OCI-LY3 (cell line): ENCODE measurements around the gene P4HB.

Experiments used
- H2AFZ ChIP-seq: fragments of 200-600, 300-600 bp; shearing (Covaris generic); 2 replicates; pipeline ENCODE4 v1.6.0; 2014; ENCODE audit warnings: antibody characterized with exemption, low read depth, low read length
- H3K27ac ChIP-seq: fragments of 200-600, 300-600 bp; sonication (generic); 2 replicates; pipeline ENCODE4 v1.5.1; 2014; ENCODE audit warnings: mild to moderate bottlenecking, low read length, moderate library complexity, mixed read lengths
- H3K27me3 ChIP-seq: fragments of 200-600, 300-600 bp; sonication (generic); 2 replicates; pipeline ENCODE4 v1.6.1; 2014; ENCODE audit warnings: low read depth, low read length, mixed read lengths
- H3K36me3 ChIP-seq: fragments of 200-600, 300-600 bp; sonication (generic); replicated peaks from 2 replicates; pipeline ENCODE3; 2014; ENCODE audit warnings: low read depth, low read length, mixed read lengths
- H3K4me1 ChIP-seq: fragments of 300-600, 200-600 bp; sonication (generic); 2 replicates; pipeline ENCODE4 v1.6.1; 2014; ENCODE audit warnings: low read length, mixed read lengths
- H3K4me2 ChIP-seq: fragments of 200-600, 300-600 bp; sonication (generic); 2 replicates; pipeline ENCODE4 v1.6.1; 2014; ENCODE audit warnings: low read length, mixed read lengths
- H3K4me3 ChIP-seq: fragments of 300-600, 200-600 bp; sonication (generic); 2 replicates; pipeline ENCODE4 v1.5.1; 2014; ENCODE audit warnings: antibody characterized with exemption, mild to moderate bottlenecking, low read length, moderate library complexity
- H3K79me2 ChIP-seq: fragments of 300-600, 200-600 bp; shearing (Covaris generic); 2 replicates; pipeline ENCODE4 v1.6.1; 2014; ENCODE audit warnings: mild to moderate bottlenecking, low read length, mixed read lengths
- H3K9ac ChIP-seq: fragments of 300-600, 200-600 bp; shearing (Covaris generic); 2 replicates; pipeline ENCODE4 v1.6.0; 2014; ENCODE audit warnings: mild to moderate bottlenecking, low read length, moderate library complexity
- H3K9me3 ChIP-seq: fragments of 200-600, 300-600 bp; shearing (Covaris generic); 2 replicates; pipeline ENCODE4 v1.6.1; 2014; ENCODE audit warnings: low read length, mixed read lengths; ENCODE audit not compliant: insufficient read depth
- H4K20me1 ChIP-seq: fragments of 200-600, 300-600 bp; sonication (generic); 2 replicates; pipeline ENCODE4 v1.6.1; 2016; ENCODE audit warnings: low read length, mixed read lengths; ENCODE audit not compliant: insufficient read depth
- EZH2phosphoT487 ChIP-seq: fragments of 200-600 bp; shearing (Covaris generic); IDR thresholded peaks from 2 replicates; pipeline ENCODE4 v1.6.1; 2018; ENCODE audit warnings: antibody characterized with exemption, mixed run types, low read depth
- TF ChIP-seq, protein P1 (sequence below): fragments of 200-600, 300-600 bp; sonication (generic); IDR thresholded peaks from 2 replicates; pipeline ENCODE4 v1.5.1; 2014; ENCODE audit warnings: antibody characterized with exemption, low read length, low read depth

The P4HB gene

GRCh38 chr17:81811705-81812570, 48.4 kb downstream of the P4HB start:
- H3K4me2 ChIP-seq = no peak overlapping the region
- H4K20me1 ChIP-seq = no peaks in the 10 kb centered on the region
- no peaks in the 10 kb centered on the region for H3K9me3 ChIP-seq
- no peaks in the 10 kb centered on the region for H3K4me1 ChIP-seq
- no peak overlapping the region for H3K9ac ChIP-seq
- H2AFZ ChIP-seq = no peak overlapping the region
- no peak for TF ChIP-seq EZH2phosphoT487
- TF ChIP-seq, protein P1, sequence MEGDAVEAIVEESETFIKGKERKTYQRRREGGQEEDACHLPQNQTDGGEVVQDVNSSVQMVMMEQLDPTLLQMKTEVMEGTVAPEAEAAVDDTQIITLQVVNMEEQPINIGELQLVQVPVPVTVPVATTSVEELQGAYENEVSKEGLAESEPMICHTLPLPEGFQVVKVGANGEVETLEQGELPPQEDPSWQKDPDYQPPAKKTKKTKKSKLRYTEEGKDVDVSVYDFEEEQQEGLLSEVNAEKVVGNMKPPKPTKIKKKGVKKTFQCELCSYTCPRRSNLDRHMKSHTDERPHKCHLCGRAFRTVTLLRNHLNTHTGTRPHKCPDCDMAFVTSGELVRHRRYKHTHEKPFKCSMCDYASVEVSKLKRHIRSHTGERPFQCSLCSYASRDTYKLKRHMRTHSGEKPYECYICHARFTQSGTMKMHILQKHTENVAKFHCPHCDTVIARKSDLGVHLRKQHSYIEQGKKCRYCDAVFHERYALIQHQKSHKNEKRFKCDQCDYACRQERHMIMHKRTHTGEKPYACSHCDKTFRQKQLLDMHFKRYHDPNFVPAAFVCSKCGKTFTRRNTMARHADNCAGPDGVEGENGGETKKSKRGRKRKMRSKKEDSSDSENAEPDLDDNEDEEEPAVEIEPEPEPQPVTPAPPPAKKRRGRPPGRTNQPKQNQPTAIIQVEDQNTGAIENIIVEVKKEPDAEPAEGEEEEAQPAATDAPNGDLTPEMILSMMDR = no peak
- H3K4me3 ChIP-seq = no peak overlapping the region
- no peaks in the 10 kb centered on the region for H3K36me3 ChIP-seq
- peaks cover 4% of the 10 kb centered on the region; the same call in 1 of the 2 replicates for H3K27me3 ChIP-seq
- H3K27ac ChIP-seq = no peak overlapping the region
- H3K79me2 ChIP-seq = no peaks in the 10 kb centered on the region

DNA sequence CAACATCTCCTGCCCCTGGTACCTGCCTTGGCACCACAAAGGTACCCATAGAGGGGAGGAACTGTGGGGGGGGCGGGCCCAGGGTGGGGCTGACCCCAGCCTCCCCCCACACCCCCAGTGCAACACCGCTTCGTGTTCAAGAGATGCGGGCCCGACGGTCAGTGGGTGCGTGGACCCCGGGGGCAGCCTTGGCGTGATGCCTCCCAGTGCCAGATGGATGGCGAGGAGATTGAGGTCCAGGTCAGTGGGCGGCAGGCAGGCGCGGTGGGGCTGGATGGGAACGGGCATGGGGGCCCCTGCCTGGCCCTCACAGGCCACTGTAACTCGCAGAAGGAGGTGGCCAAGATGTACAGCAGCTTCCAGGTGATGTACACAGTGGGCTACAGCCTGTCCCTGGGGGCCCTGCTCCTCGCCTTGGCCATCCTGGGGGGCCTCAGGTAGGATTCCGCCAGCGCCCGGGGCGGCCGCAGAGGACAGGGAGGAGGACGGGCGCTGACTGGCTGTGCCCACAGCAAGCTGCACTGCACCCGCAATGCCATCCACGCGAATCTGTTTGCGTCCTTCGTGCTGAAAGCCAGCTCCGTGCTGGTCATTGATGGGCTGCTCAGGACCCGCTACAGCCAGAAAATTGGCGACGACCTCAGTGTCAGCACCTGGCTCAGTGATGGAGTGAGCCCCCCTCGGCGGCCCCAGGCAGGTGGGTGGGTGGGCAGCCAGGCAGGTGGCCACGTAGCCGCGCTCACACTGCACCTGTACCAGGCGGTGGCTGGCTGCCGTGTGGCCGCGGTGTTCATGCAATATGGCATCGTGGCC, 49.2 kb downstream of the P4HB start:
- TF ChIP-seq, protein P1 = no peak
- no peak for TF ChIP-seq EZH2phosphoT487
- no peaks in the 10 kb centered on the region for H4K20me1 ChIP-seq
- H3K9ac ChIP-seq = no peak overlapping the region
- no peaks in the 10 kb centered on the region for H3K9me3 ChIP-seq
- H3K79me2 ChIP-seq = no peaks in the 10 kb centered on the region
- no peaks in the 10 kb centered on the region for H3K4me1 ChIP-seq
- H3K27ac ChIP-seq = no peak overlapping the region
- no peaks in the 10 kb centered on the region for H3K36me3 ChIP-seq
- no peak overlapping the region for H2AFZ ChIP-seq
- peaks cover 4% of the 10 kb centered on the region; the same call in 1 of the 2 replicates for H3K27me3 ChIP-seq
- H3K4me3 ChIP-seq = no peak overlapping the region
- H3K4me2 ChIP-seq = no peak overlapping the region

DNA sequence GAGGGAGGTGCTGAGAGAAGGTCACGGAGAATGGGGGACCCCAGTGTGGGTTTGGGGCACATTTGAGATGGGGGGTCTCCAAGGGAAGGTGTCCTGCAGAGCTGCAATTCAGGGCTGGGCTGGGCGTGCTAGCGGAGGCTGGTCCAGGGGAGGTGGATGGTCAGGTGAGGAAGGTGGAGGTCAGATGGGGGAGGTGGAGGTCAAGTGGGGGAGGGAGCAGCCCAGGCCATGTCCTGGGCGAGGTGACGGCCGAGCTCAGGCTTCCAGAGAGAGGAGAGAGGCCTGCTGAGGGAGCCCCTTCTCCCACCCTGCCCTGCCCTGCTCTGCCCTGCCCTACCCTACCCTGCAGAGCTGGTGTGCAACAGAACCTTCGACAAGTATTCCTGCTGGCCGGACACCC, 49.9 kb downstream of the P4HB start:
- no peaks in the 10 kb centered on the region for H3K9me3 ChIP-seq
- H3K27me3 ChIP-seq = peaks cover 4% of the 10 kb centered on the region; the same call in 1 of the 2 replicates
- H3K4me1 ChIP-seq = no peaks in the 10 kb centered on the region
- H3K27ac ChIP-seq = no peak overlapping the region
- TF ChIP-seq, protein P1 = no peak
- TF ChIP-seq EZH2phosphoT487 = no peak
- H3K4me3 ChIP-seq = no peak overlapping the region
- no peaks in the 10 kb centered on the region for H3K79me2 ChIP-seq
- H2AFZ ChIP-seq = no peak overlapping the region
- no peaks in the 10 kb centered on the region for H4K20me1 ChIP-seq
- H3K4me2 ChIP-seq = no peak overlapping the region
- H3K9ac ChIP-seq = no peak overlapping the region
- no peaks in the 10 kb centered on the region for H3K36me3 ChIP-seq

- Histone ChIP-seq H4K20me1 (no peaks in the 10 kb centered on the region), H3K9me3 (no peaks in the 10 kb centered on the region), H3K27ac (no peak overlapping the region), H3K9ac (no peak overlapping the region), H2AFZ (no peak overlapping the region), H3K36me3 (no peaks in the 10 kb centered on the region), H3K79me2 (no peaks in the 10 kb centered on the region), H3K27me3 (peaks cover 4% of the 10 kb centered on the region; the same call in 1 of the 2 replicates), H3K4me3 (no peak overlapping the region), H3K4me1 (no peaks in the 10 kb centered on the region), H3K4me2 (no peak overlapping the region)
- TF ChIP-seq EZH2phosphoT487 = no peak
- TF ChIP-seq, protein P1 = no peak
Observed at GRCh38 chr17:81809556-81809998, 50.8 kb downstream of the P4HB start.
